Esophagus muscularis mucosa (tissue), 4 donors: Measurements from ENCODE around the gene WDR19. TPM values are rescaled to one million over a fixed set of nuclear protein-coding genes. Genes with fewer than 3 reads are reported as not detected.

Experiments
- DNase-seq: peaks from one replicate; pipeline ENCODE4 v3.0.0-alpha.2; 2017; ENCODE audit errors: extremely low spot score
- H3K27ac ChIP-seq, 4 donors: fragments of 200-600 bp; sonication (generic); replicated peaks in 1 of 4; 1 replicate in 3 of 4; 2 replicates in 1 of 4; pipeline ENCODE4 v1.5.1; 2016 to 2019; ENCODE audit warnings: mild to moderate bottlenecking in 1 of 4
- H3K27me3 ChIP-seq, 4 donors: fragments of 200-600 bp; sonication (generic); one replicate each; pipeline versions ENCODE4 v1.5.1 to v1.6.0; 2016 to 2019
- H3K36me3 ChIP-seq, 4 donors: fragments of 200-600 bp; sonication (generic); one replicate each; pipeline ENCODE4 v1.5.1; 2016 to 2019
- H3K4me1 ChIP-seq, 4 donors: fragments of 200-600 bp; sonication (generic); one replicate each; pipeline ENCODE4 v1.5.1; 2016 to 2019
- H3K4me3 ChIP-seq, 4 donors: fragments of 200-600 bp; sonication (generic); 1 replicate in 2 of 4; 2 replicates in 2 of 4; pipeline ENCODE4 v1.5.1; 2016 to 2019; ENCODE audit warnings: mild to moderate bottlenecking in 4 of 4, moderate library complexity in 1 of 4
- H3K9me3 ChIP-seq, 4 donors: fragments of 200-600 bp; sonication (generic); 1 replicate in 3 of 4; 2 replicates in 1 of 4; pipeline ENCODE4 v1.5.1; 2016 to 2019
- CTCF ChIP-seq, 3 experiments: fragments of 200-600 bp in 2 of 3; fragments of 450-650 bp in 1 of 3; sonication (generic) in 2 of 3; IDR thresholded peaks; one replicate each; pipeline ENCODE4 v1.5.1; 2017 to 2019; ENCODE audit warnings: antibody characterized with exemption in 3 of 3, mild to moderate bottlenecking in 2 of 3, moderate library complexity in 1 of 3
- EP300 ChIP-seq: sonication (generic); formaldehyde crosslinking; IDR thresholded peaks from one replicate; pipeline ENCODE4 v1.6.1; 2017; ENCODE audit warnings: antibody characterized with exemption
- POLR2A ChIP-seq: fragments of 450-650 bp; IDR thresholded peaks from one replicate; pipeline ENCODE4 v1.6.1; 2017; ENCODE audit warnings: antibody characterized with exemption, moderate library complexity, mild to moderate bottlenecking, low read depth
- POLR2AphosphoS5 ChIP-seq, 2 donors: sonication (generic); formaldehyde crosslinking; IDR thresholded peaks; one replicate each; pipeline ENCODE4 v1.6.1; 2017; ENCODE audit warnings: antibody characterized with exemption in 2 of 2
- WGBS: methylation state at CpG from one replicate; pipeline ENCODE4 v1.1.5; 2018; 5-methylcytosine and 5-hydroxymethylcytosine counted together
- intact Hi-C: fragments of 100-400 bp; cut with DNase I; formaldehyde crosslinking; loops from one replicate; pipeline ENCODE4 v1.15.1; 2023
- total RNA-seq, 4 donors: library from RNA; depleted of rRNA; stranded (reverse); fragments of >200 nt; gene quantifications; one replicate each; pipeline versions ENCODE4 v1.1.0 to v1.2.1, GENCODE V29; 2016

WDR19 gene
- total RNA-seq, 4 donors from 2014 or later = 22.1 to 32.4 (median 26.0) TPM

- Histone ChIP-seq H3K27me3 (no peaks in the 10 kb centered on the region), H3K27ac (no peak overlapping the region), H3K36me3 (peaks cover 19 to 85% (median 48%) of the 10 kb centered on the region in 4 donors), H3K4me3 (no peak overlapping the region), H3K4me1 (peaks cover 0 to 8% (median 3%) of the 10 kb centered on the region in 4 donors), H3K9me3 (no peaks in the 10 kb centered on the region)
- no peak for TF ChIP-seq POLR2A
- TF ChIP-seq POLR2AphosphoS5 (IDR thresholded peaks at IDR 0.05) = no peak
- no peak for TF ChIP-seq CTCF (IDR thresholded peaks at IDR 0.05)
- TF ChIP-seq EP300 = no peak
- intact Hi-C loops = no loop called here
- WGBS = 92% methylated on average over 5 of the region's 5 CpGs
- DNase-seq = peak; percentile 19
These were observed 122.3 kb downstream of the WDR19 start for GRCh38 chr4:39304651-39305050.

GRCh38 chr4:39305912-39306677 is 123.8 kb downstream of the WDR19 start:
- 82% methylated on average over 14 of the region's 14 CpGs for WGBS
- intact Hi-C loops = no loop called here
- DNase-seq = no peak

GRCh38 chr4:39308611-39309010 is 126.3 kb downstream of the WDR19 start:
- Histone ChIP-seq H3K27ac (peak overlapping the region in 1 of 4 donors; percentile 40), H3K4me3 (no peak overlapping the region), H3K36me3 (peaks cover 5 to 81% (median 40%) of the 10 kb centered on the region in 4 donors), H3K27me3 (no peaks in the 10 kb centered on the region), H3K9me3 (no peaks in the 10 kb centered on the region), H3K4me1 (peaks cover 0 to 8% (median 3%) of the 10 kb centered on the region in 4 donors)
- no peak for DNase-seq
- TF ChIP-seq CTCF (IDR thresholded peaks at IDR 0.05) (no peak), POLR2A (no peak)
- WGBS = 61% methylated on average over 6 of the region's 6 CpGs
- intact Hi-C loops = no loop called here

More at GRCh38 chr4:39305912-39306677, 123.8 kb downstream of the WDR19 start:
- Histone ChIP-seq H3K27ac (no peak overlapping the region), H3K27me3 (no peaks in the 10 kb centered on the region), H3K4me1 (peaks cover 0 to 8% (median 3%) of the 10 kb centered on the region in 4 donors), H3K36me3 (peaks cover 15 to 84% (median 45%) of the 10 kb centered on the region in 4 donors), H3K9me3 (no peaks in the 10 kb centered on the region), H3K4me3 (no peak overlapping the region)
- TF ChIP-seq CTCF (IDR thresholded peaks at IDR 0.05) (no peak), POLR2A (no peak), POLR2AphosphoS5 (IDR thresholded peaks at IDR 0.05) (no peak), EP300 (no peak)

- Histone ChIP-seq H3K36me3 (peaks cover 9 to 77% (median 55%) of the 10 kb centered on the region in 4 donors), H3K27me3 (no peaks in the 10 kb centered on the region), H3K4me3 (no peak overlapping the region), H3K27ac (no peak overlapping the region), H3K9me3 (no peaks in the 10 kb centered on the region), H3K4me1 (peaks cover 0 to 8% (median 3%) of the 10 kb centered on the region in 4 donors)
- 54% methylated on average over 4 of the region's 4 CpGs for WGBS
- DNase-seq = no peak
- intact Hi-C loops = no loop called here
- no peak for TF ChIP-seq EP300
- TF ChIP-seq POLR2A = no peak
- no peak for TF ChIP-seq POLR2AphosphoS5 (IDR thresholded peaks at IDR 0.05)
- TF ChIP-seq CTCF (IDR thresholded peaks at IDR 0.05) = no peak
These were observed 130.5 kb downstream of the WDR19 start for GRCh38 chr4:39312816-39313215.

- intact Hi-C loops = no loop called here
- no peak overlapping the region for H3K27ac ChIP-seq
- TF ChIP-seq POLR2A (no peak), CTCF (IDR thresholded peaks at IDR 0.05) (no peak), EP300 (no peak)
- H3K9me3 ChIP-seq = no peaks in the 10 kb centered on the region
- H3K4me1 ChIP-seq = no peaks in the 10 kb centered on the region
- H3K27me3 ChIP-seq = no peaks in the 10 kb centered on the region
- peaks cover 5 to 67% (median 48%) of the 10 kb centered on the region in 4 donors for H3K36me3 ChIP-seq
- WGBS = 91% methylated on average over 4 of the region's 4 CpGs
- no peak for DNase-seq
- H3K4me3 ChIP-seq = no peak overlapping the region
These were observed 137.3 kb downstream of the WDR19 start for GRCh38 chr4:39319676-39320075.
